NCI-H2107 (cell line): ENCODE results near the gene PLA2G3.

ENCODE experiments used
- DNase-seq: peaks from one replicate; lab custom pipeline; 2025; lab: John Stamatoyannopoulos, UW

Gene PLA2G3

DNA sequence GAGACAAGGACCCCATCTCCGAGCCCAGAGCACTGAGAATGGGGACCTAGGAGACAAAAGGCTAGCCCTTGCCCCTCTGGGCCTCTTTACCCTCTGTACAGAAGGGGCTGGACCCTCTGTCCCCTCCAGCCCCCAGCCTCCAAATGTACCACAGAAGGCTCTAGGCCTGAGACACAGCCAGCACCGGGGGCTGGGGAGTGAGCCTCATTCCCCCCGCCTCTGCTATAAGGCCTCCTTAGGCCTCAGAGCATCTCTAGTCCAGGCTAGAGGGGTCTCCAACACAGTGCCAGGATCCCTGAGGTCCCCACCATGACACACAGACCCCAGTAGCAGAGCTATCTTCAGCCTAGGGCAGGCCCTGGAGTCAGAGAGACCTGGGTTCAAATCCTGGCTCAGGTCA lies 54.4 kb downstream of the PLA2G3 start:
- no peak for DNase-seq

DNA sequence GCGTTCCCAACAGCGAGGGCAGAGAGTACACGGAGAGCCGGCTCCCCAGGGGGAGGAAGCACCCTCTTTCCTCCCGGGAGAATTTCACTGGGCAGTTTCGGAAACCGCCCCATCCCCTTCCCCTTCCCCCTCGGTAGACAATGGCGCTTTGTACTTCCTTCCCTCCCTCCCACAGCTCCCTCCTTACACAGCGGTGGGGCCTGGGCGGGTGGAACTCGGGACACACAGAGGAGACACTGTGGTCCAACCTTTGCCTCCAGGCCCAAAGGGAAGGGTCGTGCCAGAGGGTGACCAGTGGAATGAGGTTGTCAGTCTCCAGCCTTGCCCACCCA lies 54.8 kb downstream of the PLA2G3 start:
- no peak for DNase-seq

GRCh38 chr22:31084811-31085492 lies 55.4 kb downstream of the PLA2G3 start:
- no peak for DNase-seq
